Activated T-cell treated with anti-CD3 and anti-CD28 coated beads for 48 hours (primary cell): ENCODE data around the gene ARFRP1.

Source experiments
- DNase-seq: peaks from one replicate; pipeline ENCODE4 v3.0.0-alpha.2; 2020; ENCODE audit warnings: low read depth

ARFRP1 gene

DNA sequence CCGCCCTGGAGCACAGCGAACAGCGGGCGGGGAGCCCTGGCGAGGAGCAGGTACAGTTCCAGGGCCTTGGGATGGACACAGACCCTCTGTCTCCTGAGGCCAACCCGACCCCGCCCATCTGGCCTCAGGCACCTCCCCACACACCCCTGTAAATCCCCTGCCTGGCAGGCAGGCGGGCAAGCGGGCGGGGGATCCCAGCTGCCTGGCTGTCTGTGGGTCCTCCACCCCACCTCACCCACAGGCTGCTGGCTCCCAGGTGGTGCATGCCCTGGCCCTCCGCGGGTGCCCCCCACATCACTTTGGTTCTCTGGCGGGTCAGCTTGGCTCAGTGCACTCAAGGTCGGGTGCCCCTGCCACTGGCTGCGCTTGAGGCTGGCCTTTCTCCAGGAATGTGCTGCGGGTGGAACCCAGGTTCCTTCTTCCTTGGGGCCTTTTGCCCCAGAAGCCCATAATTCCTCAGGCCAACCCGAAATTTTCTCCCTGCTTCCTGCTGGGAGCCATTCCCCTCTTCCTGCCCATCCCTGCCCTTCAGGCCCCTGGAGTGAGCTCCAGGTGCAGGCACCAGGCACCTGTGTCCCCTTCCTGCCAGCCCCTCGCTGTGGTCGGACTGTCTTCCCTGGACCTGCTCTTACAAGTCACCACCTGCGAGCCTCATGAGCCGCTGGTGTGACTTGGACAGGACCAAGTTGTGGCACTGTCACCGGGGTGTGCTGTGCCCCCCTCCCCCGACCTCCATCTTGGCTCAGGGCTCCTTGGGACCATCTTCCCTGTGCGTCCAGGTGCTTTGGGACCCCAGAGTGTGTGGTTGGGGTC is 16.7 kb downstream of the ARFRP1 start:
- DNase-seq: no peak

DNA sequence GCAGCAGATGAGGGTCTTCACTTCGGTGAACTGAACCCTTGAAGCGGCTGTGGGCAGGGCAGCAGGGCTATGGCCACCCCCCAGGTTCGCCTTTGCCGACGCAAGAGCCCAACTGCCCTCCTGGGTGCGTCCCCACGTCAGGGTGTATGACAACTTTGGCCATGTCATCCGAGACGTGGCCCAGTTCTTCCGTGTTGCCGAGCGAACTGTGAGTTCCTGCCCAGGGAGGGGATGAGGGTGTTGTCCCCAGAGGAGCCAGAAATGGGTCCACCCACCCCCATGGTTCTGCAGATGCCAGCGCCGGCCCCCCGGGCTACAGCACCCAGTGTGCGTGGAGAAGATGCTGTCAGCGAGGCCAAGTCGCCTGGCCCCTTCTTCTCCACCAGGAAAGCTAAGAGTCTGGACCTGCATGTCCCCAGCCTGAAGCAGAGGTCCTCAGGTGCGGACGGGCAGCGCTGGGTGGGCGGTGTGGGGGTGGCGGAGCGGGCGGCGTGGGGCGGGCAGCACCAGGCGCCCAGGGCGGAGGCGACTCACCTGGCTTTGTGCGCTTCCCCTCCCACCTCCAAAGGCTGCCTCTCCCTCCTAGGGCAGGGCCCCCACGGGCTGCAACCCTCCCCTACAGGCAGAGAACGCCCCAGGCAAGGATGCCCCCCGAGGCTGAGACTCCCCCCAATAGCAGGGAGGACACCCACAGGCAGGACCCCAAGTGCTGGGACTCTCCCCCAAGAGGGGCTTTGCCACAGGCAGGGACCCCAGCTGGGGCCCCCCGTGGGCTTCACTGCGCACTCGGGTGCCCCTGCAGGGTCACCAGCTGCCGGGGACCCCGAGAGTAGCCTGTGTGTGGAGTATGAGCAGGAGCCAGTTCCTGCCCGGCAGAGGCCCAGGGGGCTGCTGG is 17.5 kb downstream of the ARFRP1 start:
- no peak for DNase-seq

DNA sequence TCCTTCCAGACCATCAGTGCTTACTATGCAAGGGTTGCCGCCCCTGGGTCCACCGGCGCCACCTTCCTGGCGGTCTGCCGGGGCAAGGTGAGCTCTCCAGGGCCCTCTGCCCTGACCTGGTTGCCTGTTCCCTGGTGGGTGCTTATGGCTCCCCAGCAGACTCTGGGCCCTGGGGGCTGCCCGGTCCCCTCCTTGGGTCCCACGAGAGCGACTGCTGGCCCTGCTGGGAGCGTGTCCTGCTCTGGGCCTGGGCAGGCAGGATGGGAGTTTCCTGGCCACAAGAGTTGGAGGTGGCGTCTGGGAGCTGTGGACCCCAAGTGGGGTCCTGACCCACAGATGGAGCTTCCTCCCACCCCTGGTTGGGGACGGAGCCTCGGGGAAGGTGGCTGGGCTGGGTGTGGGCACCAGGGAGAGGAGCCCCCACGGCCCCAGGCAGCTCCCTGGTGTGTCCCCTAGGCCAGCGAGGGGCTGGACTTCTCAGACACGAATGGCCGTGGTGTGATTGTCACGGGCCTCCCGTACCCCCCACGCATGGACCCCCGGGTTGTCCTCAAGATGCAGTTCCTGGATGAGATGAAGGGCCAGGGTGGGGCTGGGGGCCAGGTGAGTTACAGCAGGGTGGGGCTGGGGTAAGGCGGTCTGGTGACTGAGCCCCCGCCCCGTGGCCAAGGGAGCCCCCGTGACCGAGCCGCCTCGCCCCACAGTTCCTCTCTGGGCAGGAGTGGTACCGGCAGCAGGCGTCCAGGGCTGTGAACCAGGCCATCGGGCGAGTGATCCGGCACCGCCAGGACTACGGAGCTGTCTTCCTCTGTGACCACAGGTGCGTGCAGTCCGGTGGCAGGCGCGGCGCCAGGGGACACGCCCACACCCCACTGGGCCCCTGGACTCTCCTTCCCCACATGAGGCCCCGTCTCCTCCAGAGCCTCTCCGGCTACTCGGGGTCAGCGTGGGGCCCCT is 18.5 kb downstream of the ARFRP1 start:
- DNase-seq: no peak

DNA sequence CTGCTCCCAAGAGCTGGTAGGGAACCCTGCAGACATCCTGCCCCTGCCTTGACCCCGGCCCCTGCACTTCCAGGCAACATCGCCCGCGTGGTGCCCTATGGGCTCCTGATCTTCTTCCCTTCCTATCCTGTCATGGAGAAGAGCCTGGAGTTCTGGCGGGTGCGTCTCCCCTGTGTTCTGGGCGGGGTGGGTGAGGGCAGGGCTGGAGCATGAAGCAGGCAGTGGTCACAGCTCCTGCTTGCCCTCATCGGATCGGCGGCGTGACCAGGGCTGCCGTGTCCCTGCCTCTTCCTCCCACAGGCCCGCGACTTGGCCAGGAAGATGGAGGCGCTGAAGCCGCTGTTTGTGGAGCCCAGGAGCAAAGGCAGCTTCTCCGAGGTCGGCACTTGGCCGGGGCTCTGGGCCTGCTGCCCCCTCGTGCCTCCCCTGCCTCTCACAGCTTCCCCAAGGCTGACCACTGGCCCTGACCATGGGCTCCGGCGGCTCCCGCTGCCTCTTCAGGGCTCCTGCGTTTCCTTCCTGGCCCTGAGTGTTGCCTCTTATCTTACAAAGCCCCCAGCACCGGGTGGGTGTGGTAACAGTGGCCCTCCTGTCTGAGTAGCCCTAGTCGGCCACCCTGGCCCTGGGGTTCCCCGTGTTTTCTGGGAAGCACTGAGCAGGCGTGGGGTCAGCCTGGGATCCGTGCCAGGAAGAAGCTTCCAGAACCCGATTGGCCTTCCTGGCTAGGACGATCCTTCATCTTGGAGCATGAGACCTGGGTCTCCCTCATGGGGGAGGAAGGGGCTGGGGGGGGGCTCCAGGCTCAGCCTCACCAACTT is 19.3 kb downstream of the ARFRP1 start:
- no peak for DNase-seq

DNA sequence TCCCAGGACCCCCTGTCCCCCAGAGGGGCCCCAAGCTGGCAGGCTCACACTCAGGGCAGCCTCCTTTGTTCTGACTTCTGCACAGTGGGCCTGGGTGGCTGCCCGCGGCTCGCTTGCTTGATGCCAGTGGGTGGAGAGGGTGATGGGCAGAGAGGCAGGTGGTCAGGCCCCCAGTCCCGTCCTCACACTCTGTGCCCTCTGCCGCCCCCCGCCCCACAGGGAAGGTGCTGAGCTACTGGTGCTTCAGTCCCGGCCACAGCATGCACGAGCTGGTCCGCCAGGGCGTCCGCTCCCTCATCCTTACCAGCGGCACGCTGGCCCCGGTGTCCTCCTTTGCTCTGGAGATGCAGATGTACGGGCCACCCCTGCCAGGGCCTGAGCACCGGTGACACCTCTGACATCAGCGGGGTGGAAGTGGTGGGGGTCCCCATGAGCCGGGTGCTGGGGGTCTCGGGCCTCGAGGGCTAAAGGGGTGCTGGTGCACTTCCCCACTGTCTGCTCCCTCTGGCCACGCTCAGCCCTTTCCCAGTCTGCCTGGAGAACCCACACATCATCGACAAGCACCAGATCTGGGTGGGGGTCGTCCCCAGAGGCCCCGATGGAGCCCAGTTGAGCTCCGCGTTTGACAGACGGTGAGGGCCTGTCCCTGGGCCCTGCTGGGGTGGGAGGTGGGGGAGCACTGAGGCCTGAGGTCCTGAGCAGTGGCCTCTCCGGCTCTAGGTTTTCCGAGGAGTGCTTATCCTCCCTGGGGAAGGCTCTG is 20.2 kb downstream of the ARFRP1 start:
- DNase-seq: no peak

DNA sequence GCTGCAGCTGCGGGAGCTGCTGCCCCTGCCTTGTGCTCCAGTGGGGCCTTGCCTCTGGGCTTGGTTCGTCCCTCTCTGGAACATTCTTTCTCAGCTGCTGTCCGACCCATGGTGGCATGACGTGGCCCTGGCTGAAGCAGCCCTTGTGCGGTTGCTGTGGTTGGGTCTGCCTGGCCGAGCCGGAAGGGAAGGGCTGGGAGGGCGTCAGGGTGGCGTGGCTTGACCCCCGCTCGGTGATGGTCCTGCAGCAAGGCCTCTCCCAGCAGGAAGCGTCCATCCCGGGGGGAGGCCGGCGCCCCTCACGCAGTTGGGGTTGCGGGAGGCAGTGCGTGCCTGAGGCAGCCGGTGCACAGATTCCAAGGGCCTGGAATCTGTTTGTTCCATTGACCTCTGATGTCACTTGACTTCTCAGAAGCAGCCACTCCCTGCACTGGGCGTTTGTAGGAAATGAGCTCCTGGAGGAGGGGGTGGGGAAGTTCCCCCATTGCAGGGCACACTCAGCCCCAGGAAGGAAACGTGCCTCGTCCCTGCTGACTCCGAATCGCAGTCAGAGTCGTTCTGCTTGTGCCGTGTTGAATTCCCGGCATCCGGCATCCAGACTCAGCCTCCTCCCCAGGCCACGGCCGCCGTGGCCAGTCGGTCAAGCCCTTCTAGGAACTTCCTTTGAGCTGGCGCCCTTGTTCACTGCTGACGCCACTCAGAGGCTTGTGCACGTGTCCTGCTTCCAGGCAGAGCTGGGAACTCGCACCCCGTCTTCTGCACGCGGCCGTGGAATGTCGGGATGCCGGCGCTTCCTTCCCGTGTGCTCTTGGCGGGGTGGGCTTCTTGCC is 21.1 kb downstream of the ARFRP1 start:
- DNase-seq: peak; percentile 38

DNA sequence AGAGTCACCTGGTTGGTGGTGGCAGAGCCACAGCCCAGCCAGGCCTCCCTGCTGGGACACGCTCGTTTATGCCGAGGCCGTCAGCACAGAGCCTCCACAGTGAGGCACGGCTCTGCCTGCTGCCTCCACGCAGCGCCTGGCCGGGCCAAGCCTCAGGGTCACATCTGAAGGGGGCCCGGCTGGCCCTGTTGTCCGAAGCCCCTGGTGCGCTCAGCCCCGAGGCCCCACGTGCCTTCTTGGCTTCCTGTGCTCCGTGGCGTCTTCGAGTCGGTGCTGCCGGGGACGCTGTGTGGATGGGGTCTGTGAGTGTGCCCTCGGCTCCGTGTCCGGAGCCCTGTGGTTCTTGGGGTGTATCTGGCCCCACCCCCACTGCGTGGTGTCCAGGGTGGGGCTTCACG is 21.7 kb downstream of the ARFRP1 start:
- DNase-seq: no peak

DNA sequence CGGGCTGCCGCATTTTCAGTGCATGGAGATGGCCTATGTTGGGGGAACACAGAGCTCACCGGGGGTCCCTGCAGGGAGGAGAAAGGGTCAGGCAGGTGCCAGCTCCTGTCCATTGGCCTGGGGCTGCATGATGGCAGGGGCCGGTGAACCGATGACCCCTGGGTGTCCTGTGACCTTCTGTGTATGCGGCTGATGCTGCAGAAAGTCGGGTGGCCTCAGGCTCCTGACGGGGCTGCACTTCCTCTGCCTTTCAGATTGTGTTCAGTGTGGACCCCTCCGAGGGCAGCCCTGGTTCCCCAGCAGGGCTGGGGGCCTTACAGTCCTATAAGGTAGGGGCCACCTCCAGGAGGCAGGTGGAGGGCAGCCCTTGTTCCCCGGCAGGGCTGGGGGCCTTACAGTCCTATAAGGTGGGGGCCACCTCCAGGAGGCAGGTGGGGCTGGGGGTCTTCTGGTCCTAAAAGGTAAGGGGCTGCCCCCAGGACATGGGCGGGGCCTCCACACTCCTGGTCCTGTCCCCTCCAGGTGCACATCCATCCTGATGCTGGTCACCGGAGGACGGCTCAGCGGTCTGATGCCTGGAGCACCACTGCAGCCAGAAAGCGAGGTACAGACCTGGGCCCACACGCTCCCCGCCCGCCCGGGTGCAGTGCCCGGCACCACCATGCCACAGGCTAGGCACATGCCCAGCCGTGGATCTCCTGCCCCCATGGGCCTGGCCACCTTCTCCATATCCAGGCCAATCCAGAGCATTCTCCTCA is 22.3 kb downstream of the ARFRP1 start:
- DNase-seq: no peak

DNA sequence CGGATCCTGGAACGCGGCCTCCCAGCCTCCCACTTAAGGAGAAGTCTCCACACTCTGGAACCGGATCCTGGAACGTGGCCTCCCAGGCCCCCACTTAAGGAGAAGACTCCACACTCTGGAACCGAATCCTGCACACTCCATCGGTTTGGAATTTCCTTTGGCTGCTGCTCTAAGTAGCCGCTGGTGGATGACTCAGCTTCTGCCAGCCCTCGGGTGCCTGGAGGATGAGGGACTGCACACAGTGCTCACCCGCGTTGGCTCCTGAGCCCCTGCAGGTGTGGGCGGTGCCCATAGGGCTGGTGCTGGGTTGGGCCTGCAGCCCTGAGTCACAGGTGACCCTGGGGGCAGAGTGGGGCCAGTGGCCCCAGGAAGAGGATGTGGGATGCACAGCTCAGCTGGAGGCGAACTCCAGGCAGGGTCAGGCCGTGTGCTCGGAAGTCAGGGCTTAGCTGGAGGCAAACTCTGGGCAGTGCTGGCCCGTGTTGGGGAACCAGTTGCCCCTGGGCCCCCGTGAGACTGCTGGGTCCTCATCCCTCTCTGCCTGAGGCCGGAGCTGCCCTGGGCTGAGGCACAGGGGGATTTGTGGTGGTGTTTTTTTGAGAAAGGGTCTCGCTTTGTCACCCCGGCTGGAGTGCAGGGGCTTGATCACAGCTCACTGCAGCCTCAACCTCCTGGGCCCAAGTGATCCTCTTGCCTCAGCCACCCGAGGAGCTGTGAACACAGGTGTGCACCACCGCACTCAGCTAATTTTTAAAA is 25.2 kb downstream of the ARFRP1 start:
- DNase-seq: no peak

DNA sequence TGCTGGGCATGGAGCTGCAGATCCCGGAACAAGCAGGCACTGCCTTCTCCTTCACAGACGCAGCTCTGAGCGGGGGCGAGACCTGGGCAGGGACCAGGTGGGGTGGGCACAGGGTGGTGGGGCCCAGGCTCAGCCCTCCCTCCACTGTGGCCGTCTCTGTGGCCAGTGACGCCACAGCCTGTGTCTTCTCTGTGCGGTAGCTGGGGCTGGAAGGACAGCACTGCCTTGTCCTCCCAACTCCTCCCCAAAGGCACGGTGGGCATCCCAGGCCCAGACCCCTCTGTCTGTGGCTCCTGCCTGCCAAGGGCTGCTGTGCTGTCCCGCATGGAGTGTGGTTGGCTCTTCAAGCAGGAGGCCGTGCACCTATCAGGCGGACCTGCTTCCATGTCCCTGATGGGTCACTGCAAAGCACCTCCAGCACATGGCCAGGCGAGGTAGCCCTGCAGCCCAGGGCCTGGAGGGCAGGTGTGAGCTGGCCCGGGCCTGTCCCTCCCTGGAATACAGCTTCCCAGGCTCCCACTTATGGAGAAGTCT is 26.1 kb downstream of the ARFRP1 start:
- DNase-seq: no peak

DNA sequence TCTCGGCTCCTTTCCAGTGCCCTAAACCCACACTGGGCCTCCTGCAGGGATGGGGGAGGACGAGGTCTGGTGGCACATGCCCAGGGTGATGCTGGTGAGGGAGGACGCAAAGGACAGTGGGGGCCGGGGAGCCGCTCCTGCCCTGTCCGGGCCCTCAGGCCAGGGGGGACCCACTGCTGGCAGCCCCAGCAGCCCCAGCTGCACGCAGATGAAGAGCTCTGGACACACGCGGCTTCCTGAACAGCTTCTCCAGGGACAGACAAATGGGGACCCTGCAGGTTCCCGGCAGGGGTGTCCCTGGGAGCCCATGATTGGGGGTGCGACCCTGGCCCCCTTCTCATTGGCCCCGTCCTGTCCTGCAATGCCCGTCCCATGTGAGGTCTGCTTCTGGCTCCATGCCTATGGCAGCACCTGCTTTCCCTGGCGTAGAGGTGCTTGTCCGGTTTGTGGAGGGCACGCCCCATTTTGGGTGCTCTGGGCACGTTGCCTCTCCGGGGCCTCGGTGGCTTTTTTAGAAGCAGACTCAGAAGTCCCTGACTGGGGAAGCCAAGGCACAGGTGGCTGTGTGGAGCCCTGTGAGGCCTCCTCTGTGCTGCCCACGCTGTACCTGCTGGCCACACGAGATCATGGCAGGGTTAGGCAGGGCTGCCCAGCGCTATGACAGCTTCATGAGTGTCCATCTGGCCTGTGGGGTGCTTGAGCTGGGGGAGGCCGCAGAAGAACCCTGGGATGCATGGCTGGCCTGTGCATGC is 26.7 kb downstream of the ARFRP1 start:
- DNase-seq: no peak

DNA sequence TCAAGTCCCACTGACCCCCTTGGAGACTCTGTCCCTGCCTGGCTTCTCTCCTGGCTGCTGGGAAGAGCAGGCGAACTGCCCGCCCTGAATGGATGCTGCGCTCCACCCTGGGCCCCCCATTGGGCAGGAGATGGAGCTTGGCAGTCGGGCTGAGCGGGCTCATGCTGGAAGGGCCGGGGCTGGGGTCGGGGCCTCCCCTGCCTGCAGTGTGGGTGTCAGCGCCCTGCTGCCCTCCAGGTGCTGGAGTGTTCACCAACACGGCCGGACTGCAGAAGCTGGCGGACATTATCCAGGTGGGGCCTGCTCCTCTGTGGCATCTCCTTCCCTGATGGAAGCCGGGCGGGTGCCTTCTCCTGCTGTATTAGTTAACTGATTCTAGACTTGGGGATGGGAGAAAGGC is 27.3 kb downstream of the ARFRP1 start:
- no peak for DNase-seq

DNA sequence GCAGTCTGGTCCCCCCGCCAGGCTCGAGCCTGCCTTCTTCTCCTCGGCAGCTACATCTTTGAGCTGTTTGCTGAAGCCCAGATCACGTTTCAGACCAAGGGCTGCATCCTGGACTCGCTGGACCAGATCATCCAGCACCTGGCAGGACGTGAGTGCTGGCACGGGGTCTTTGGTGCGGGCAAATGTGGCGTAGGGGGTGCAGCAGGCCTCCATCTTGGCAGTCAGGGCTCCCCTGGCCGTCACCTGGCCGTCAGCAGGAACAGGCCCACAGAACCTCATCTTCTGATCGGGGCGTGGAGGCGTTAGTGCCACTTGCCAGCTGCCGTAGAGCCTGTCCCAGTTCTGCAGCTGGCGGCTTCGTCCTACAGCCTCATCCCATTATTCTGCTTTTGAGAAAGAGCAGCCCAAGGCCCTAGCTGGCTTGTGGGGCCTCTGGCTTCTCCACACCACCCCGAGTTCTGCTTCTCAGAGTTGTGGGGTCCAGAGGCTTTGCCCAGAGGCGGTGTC is 27.9 kb downstream of the ARFRP1 start:
- DNase-seq: no peak

DNA sequence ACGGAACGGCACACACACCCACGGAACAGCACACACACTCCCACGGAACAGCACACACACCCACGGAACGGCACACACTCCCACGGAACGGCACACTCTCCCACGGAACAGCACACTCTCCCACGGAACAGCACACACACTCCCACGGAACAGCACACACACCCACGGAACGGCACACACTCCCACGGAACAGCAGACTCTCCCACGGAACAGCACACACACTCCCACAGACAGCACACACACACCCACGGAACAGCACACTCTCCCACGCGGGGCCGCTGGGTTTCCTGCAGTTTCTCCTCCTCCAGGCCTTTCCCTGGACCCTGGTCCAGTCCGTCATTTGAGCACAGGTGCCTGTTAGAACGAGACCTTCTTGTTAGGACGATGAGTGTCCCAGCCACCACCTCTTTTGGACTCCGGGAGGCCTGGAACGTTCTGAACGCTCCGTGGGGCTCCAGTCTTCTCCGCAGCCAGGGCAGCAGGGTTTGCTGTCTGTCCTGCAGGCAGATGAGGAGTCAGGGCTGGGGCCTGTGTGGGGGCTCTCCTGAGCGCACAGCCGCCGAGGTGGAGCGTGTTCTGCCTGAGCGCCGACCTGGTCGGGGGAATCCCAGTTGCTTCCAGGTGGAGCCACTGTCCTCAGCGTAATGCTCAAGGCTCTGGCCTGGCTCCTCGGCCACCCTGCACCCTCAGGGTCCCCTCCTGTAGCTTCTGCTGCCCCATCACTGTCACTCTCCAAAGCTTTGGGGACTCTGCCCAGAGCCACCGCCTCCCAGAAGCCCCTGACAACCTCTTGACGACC is 28.9 kb downstream of the ARFRP1 start:
- no peak for DNase-seq

DNA sequence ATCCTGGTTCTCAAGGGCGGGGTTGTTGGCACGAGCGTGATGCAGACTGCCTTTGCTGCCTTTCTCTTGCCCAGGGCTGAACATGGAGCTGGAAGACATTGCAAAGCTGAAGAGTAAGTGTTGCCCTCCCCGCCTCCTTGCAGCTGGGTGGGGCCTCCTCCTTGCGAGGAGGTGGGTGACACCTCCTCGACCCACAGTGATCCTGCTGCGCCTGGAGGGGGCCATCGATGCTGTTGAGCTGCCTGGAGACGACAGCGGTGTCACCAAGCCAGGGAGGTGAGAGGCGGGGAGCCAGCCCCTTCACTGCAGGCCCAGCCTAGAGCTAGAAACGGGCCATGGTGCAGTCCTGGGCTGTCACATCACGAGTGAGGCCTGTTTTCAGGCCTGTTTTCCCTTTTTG is 29.7 kb downstream of the ARFRP1 start:
- DNase-seq: no peak
